Dermis microvascular lymphatic vessel endothelial cell (primary cell): Measurements from ENCODE around the gene OR51L1. TPM values are rescaled to one million over a fixed set of nuclear protein-coding genes. Genes with fewer than 3 reads are reported as not detected.
A peak's percentile ranks its signal among the peaks of the same experiment; 100 is the strongest.
"Not testable (repeated sequence)": the region's sequence is repeated elsewhere in the genome, so short reads cannot be mapped to it uniquely, and the experiment has no call there.

ENCODE experiments used
- DNase-seq, 2 donors: peaks; one replicate each; pipeline versions ENCODE4 v3.0.0 to v3.0.0-alpha.2; 2010; ENCODE audit warnings: low read depth in 2 of 2
- total RNA-seq: library from RNA; depleted of rRNA; stranded (reverse); fragments of >200 nt; gene quantifications from 2 replicates; pipeline ENCODE4 v1.2.1, GENCODE V29; 2014

The OR51L1 gene
- not detected in 2 replicates for total RNA-seq

GRCh38 chr11:4994551-4994950 is at the start of gene OR51L1:
Gene OR51L1, plus strand, starts transcription at chr11:4994851. Its CDS starts 4,132 bp downstream, at chr11:4998983.
- no peak for DNase-seq

- no peak for DNase-seq
Measured at GRCh38 chr11:4947505-4947904, 47.1 kb upstream of the OR51L1 start, which contains the start of gene OR51A4. Gene OR51A4, minus strand, starts transcription at chr11:4947605. Its CDS starts 505 bp downstream, at chr11:4947100.

- DNase-seq, result not testable (repeated sequence)
Measured at GRCh38 chr11:4955613-4956012, 39.0 kb upstream of the OR51L1 start, which contains the start of gene OR51A2. Gene OR51A2, minus strand, starts transcription at chr11:4955713. Its CDS starts 0 bp downstream, at chr11:4955713.

- no peak for DNase-seq
Measured at GRCh38 chr11:4957396-4957795, 37.3 kb upstream of the OR51L1 start.

- DNase-seq, result no peak
Measured at GRCh38 chr11:4960877-4961276, 33.8 kb upstream of the OR51L1 start.

GRCh38 chr11:4962816-4963215 is 31.8 kb upstream of the OR51L1 start:
- DNase-seq, result no peak

- DNase-seq, result no peak
Measured at GRCh38 chr11:4975436-4975835, 19.2 kb upstream of the OR51L1 start.

GRCh38 chr11:4979036-4979435 is 15.6 kb upstream of the OR51L1 start:
- DNase-seq, result no peak

GRCh38 chr11:4982678-4983077 is 12.0 kb upstream of the OR51L1 start:
- no peak for DNase-seq

- no peak for DNase-seq
Measured at GRCh38 chr11:4983841-4984240, 10.8 kb upstream of the OR51L1 start.

- DNase-seq, result no peak
Measured at GRCh38 chr11:4991060-4991459, 3.6 kb upstream of the OR51L1 start.

GRCh38 chr11:5004424-5005274 is 10.0 kb downstream of the OR51L1 start:
- peak; percentile 6 to 41 for DNase-seq

- no peak for DNase-seq
Measured at GRCh38 chr11:5007561-5007960, 12.9 kb downstream of the OR51L1 start.

GRCh38 chr11:5011254-5011653 is 16.6 kb downstream of the OR51L1 start:
- DNase-seq, result no peak

- DNase-seq, result no peak
Measured at GRCh38 chr11:5013012-5013411, 18.4 kb downstream of the OR51L1 start.

- no peak for DNase-seq
Measured at GRCh38 chr11:5021996-5022395, 27.3 kb downstream of the OR51L1 start.

GRCh38 chr11:5036669-5037068 is 42.0 kb downstream of the OR51L1 start:
- no peak for DNase-seq

- DNase-seq, result no peak
Measured at GRCh38 chr11:5037926-5038325, 43.3 kb downstream of the OR51L1 start.

GRCh38 chr11:5038341-5038740 is 43.7 kb downstream of the OR51L1 start:
- DNase-seq, result no peak

- DNase-seq, result no peak
Measured at GRCh38 chr11:5040876-5041275, 46.2 kb downstream of the OR51L1 start.

GRCh38 chr11:5042091-5042490 is 47.4 kb downstream of the OR51L1 start:
- DNase-seq, result no peak

- DNase-seq, result no peak
Measured at GRCh38 chr11:5043380-5043779, 48.7 kb downstream of the OR51L1 start.

GRCh38 chr11:5046226-5046625 is 51.6 kb downstream of the OR51L1 start, which contains the start of gene OR52J3:
Gene OR52J3, plus strand, starts transcription at chr11:5046526. Its CDS starts 0 bp downstream, at chr11:5046526.
- no peak for DNase-seq
